Measurements from ENCODE around the gene APIP.
A peak's percentile ranks its signal among the peaks of the same experiment; 100 is the strongest.

APIP gene

DNA sequence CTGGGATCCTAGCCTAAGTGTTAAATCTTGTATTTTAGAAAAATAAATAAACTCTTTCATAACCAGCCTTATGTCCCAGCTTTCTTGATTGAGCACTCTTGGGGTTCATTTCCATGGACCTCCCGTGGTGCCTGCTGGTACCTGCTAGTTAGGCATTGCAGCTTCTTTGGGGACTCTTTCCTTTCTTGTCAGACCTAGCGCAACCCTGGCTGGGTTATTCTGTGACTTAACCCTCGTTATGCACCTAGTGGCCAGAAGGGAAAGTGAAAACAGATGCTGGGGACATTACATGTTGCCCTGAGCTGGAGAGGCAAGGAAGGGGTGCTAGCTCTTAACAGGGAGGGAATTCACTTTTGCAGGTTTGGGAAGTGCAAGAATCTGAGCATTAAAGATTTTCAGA is 46.8 kb downstream of the APIP start:
- TF ChIP-seq, protein P1, sequence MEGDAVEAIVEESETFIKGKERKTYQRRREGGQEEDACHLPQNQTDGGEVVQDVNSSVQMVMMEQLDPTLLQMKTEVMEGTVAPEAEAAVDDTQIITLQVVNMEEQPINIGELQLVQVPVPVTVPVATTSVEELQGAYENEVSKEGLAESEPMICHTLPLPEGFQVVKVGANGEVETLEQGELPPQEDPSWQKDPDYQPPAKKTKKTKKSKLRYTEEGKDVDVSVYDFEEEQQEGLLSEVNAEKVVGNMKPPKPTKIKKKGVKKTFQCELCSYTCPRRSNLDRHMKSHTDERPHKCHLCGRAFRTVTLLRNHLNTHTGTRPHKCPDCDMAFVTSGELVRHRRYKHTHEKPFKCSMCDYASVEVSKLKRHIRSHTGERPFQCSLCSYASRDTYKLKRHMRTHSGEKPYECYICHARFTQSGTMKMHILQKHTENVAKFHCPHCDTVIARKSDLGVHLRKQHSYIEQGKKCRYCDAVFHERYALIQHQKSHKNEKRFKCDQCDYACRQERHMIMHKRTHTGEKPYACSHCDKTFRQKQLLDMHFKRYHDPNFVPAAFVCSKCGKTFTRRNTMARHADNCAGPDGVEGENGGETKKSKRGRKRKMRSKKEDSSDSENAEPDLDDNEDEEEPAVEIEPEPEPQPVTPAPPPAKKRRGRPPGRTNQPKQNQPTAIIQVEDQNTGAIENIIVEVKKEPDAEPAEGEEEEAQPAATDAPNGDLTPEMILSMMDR (IDR thresholded peaks at IDR 0.05; ENCODE audit: insufficient read depth, low read depth, low read length, missing control alignments), result peak; percentile 38
- DNase-seq (ENCODE audit: low read depth), result peak; percentile 13

DNA sequence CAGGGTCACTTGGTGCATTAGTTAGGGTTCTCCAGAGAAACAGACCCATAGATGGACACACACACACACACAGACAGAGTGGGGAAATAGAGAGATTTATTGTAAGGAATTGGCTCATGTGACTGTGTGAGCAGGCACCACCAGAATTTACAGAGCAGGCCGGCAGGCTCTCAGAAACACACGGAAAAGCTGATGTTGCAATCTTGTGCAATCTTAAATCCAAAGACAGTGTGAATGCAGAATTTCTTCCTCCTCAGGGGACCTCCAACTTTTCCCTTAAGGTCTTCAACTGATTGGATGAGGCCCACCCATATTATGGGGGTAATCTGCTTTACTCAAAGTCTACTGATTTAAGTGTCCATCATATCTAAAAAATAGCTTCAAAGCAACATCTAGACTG is 49.8 kb downstream of the APIP start:
- H3K4me3 ChIP-seq (ENCODE audit: low read depth, low read length), result no peak overlapping the region
- no peak for DNase-seq (ENCODE audit: low read depth)
- TF ChIP-seq, protein P1 (IDR thresholded peaks at IDR 0.05; ENCODE audit: insufficient read depth, low read depth, low read length, missing control alignments), result no peak

More for the DNA sequence above, 46.8 kb downstream of the APIP start:
- H3K4me3 ChIP-seq (ENCODE audit: low read depth, low read length), result no peak overlapping the region

DNA sequence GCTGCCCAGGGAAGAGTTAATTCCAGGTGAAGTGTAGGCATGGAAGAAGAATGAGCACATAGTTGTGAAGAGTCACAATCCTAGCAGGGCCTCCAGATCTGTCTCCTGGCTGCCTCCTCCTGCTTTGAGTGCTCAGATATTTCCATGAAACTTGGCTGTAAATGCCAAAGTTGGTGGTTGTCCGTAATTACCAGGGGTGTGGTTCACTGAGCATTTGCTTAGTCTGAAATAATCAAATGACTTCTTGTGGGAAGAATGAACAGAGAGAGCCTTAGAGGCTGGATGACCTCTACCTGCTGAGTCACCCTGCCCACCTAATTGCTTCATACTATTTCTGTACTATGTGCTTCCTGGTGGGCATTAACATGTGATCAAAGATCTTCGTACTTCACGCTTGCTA is 50.9 kb downstream of the APIP start:
- no peak for DNase-seq (ENCODE audit: low read depth)
- TF ChIP-seq, protein P1 (IDR thresholded peaks at IDR 0.05; ENCODE audit: insufficient read depth, low read depth, low read length, missing control alignments), result no peak

DNA sequence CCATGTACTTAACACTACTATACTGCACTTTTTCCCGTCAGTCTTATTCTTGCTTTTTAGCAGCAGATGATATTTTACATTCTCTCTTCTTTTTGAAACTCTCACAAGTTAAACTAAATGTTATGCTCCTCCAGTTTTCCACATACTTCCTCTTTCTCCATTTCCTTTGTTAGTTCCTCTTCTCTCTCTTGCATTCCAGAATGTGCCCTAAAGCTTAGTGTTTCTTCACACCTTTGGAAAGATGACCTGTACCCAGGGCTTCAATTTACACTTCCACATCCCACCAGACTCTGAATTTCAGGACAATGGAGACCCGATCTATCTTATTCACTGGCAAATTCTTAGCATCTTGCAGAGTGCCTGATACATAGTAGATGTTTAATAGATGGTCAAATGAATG is 51.8 kb downstream of the APIP start:
- no peak for DNase-seq (ENCODE audit: low read depth)
- no peak overlapping the region for H3K4me3 ChIP-seq (ENCODE audit: low read depth, low read length)
- TF ChIP-seq, protein P1 (IDR thresholded peaks at IDR 0.05; ENCODE audit: insufficient read depth, low read depth, low read length, missing control alignments), result no peak

More for the DNA sequence above, 50.9 kb downstream of the APIP start:
- H3K4me3 ChIP-seq (ENCODE audit: low read depth, low read length), result no peak overlapping the region

DNA sequence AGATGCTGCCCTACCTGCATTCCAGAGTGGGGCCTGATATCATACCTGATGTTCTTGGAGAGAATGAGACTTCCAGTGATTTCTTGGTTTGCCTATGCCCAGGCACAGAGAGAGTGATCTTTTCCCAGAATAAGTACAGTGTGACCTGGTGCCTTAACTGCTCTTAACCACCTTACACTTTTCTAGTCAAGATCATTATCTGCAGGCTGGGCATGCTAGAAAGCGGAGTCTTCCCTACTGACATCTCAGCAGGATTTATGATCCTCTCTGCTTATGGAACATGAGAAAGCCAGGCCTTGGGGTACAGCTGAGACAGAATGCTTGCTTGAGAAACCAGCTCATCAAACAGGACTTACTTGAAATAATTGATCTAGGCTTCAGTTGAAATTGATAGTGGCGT is 53.1 kb downstream of the APIP start:
- DNase-seq (ENCODE audit: low read depth), result no peak
- no peak overlapping the region for H3K4me3 ChIP-seq (ENCODE audit: low read depth, low read length)
- TF ChIP-seq, protein P1 (IDR thresholded peaks at IDR 0.05; ENCODE audit: insufficient read depth, low read depth, low read length, missing control alignments), result no peak

DNA sequence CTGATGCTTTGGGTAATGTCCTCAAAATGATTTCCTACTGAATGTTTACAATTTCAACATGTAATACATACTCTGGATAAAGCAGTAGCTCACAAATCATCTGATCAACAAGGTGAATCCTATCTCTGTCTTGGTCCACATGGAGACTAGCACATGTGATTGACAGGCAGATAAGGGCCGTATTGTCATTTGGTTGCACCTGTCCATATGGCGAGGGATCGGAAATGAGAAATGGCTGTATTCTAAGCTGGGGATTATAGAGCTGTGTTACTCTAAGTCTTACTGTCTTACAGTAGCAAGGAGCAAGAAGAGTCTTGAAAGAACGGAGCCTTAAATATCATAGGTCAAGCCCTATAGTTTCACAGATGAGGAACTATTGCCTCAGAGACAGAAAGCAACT is 55.7 kb downstream of the APIP start:
- TF ChIP-seq, protein P1 (IDR thresholded peaks at IDR 0.05; ENCODE audit: insufficient read depth, low read depth, low read length, missing control alignments), result no peak
- H3K4me3 ChIP-seq (ENCODE audit: low read depth, low read length), result no peak overlapping the region
- no peak for DNase-seq (ENCODE audit: low read depth)

DNA sequence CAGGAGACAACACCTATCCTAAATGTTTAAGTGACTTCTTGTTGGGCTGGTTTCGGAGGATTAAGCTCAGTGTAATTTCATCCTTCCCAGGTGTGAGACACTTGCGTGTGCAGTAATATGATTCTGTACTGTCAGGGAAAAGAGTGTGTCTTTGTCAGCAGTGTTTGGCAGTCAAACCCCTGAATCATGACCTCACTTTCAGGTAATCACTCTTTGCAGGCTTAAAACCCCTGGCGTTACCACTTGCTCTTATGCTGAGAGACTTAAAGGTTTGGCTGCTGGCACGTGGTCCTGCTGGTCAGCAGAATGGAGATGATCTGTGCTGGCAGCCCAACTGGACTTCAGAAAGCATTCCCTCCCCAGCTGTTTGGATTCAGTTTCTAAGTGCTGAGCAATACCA is 56.1 kb downstream of the APIP start:
- no peak overlapping the region for H3K4me3 ChIP-seq (ENCODE audit: low read depth, low read length)
- no peak for DNase-seq (ENCODE audit: low read depth)
- TF ChIP-seq, protein P1 (IDR thresholded peaks at IDR 0.05; ENCODE audit: insufficient read depth, low read depth, low read length, missing control alignments), result no peak
